Measurements from ENCODE around the gene PARP12.

- no peak for TF ChIP-seq CTCF (IDR thresholded peaks at IDR 0.05; ENCODE audit: insufficient read depth, low read depth, low read length)
- TF ChIP-seq EZH2 (IDR thresholded peaks at IDR 0.05; ENCODE audit: insufficient read depth, low read length): no peak
Observed at GRCh38 chr7:140004672-140005071, 58.1 kb downstream of the PARP12 start.
